Ishikawa (cell line): Measurements from ENCODE around the gene GALNT7.

Experiments used
- EP300 ChIP-seq: IDR thresholded peaks from 2 replicates; pipeline ENCODE4 v1.6.1; 2012; ENCODE audit warnings: borderline replicate concordance
- TF ChIP-seq, protein P1 (sequence below): IDR thresholded peaks from 2 replicates; pipeline ENCODE4 v1.6.1; 2012; ENCODE audit warnings: low read depth, mild to moderate bottlenecking

DNA sequence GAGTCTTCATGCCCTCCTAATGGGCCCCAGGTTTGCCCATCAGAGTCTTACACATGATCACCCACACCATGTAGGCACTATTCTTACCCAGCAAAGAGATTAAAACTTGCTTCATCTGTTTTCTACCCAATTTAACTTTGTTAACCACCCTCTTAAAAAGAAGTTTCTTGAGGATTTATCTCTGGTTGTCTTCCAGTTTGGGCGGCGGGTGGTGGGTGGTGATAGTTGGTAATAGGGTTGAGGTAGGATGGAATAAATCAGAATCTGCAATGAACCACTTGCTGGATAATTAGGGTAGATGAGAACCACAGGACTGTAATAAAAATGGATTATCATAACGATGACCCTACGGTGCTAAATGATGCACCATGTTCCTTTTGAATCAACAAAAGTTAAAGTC is 30.9 kb downstream of the GALNT7 start:
- no peak for TF ChIP-seq EP300
- TF ChIP-seq, protein P1, sequence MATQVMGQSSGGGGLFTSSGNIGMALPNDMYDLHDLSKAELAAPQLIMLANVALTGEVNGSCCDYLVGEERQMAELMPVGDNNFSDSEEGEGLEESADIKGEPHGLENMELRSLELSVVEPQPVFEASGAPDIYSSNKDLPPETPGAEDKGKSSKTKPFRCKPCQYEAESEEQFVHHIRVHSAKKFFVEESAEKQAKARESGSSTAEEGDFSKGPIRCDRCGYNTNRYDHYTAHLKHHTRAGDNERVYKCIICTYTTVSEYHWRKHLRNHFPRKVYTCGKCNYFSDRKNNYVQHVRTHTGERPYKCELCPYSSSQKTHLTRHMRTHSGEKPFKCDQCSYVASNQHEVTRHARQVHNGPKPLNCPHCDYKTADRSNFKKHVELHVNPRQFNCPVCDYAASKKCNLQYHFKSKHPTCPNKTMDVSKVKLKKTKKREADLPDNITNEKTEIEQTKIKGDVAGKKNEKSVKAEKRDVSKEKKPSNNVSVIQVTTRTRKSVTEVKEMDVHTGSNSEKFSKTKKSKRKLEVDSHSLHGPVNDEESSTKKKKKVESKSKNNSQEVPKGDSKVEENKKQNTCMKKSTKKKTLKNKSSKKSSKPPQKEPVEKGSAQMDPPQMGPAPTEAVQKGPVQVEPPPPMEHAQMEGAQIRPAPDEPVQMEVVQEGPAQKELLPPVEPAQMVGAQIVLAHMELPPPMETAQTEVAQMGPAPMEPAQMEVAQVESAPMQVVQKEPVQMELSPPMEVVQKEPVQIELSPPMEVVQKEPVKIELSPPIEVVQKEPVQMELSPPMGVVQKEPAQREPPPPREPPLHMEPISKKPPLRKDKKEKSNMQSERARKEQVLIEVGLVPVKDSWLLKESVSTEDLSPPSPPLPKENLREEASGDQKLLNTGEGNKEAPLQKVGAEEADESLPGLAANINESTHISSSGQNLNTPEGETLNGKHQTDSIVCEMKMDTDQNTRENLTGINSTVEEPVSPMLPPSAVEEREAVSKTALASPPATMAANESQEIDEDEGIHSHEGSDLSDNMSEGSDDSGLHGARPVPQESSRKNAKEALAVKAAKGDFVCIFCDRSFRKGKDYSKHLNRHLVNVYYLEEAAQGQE, result no peak
